ENCODE results near the gene UFSP2.

- no peak for TF ChIP-seq POLR2A (IDR thresholded peaks at IDR 0.05; ENCODE audit: low read depth)
- TF ChIP-seq EP300 (IDR thresholded peaks at IDR 0.05), result no peak
- no peak for TF ChIP-seq CTCF (IDR thresholded peaks at IDR 0.05)
- no peak for TF ChIP-seq POLR2AphosphoS5 (IDR thresholded peaks at IDR 0.05)
These were observed 3.9 kb upstream of the UFSP2 start for GRCh38 chr4:185429660-185430059.
